Sigmoid colon (tissue), 4 donors: Measurements from ENCODE around the gene DICER1.

ENCODE experiments used
- EP300 ChIP-seq, 4 donors: sonication (generic); formaldehyde crosslinking; IDR thresholded peaks; one replicate each; pipeline ENCODE4 v1.6.1; 2017; ENCODE audit warnings: antibody characterized with exemption in 4 of 4
- POLR2A ChIP-seq, 2 donors: fragments of 450-650 bp; IDR thresholded peaks; one replicate each; pipeline ENCODE4 v1.6.1; 2016; ENCODE audit warnings: antibody characterized with exemption in 2 of 2, mild to moderate bottlenecking in 2 of 2, moderate library complexity in 2 of 2
- POLR2AphosphoS5 ChIP-seq, 4 donors: sonication (generic); formaldehyde crosslinking; IDR thresholded peaks; one replicate each; pipeline ENCODE4 v1.6.1; 2017; ENCODE audit warnings: antibody characterized with exemption in 4 of 4
- TF ChIP-seq, protein P1 (sequence below), 4 experiments: fragments of 450-650 bp in 3 of 4; fragments of 200-600 bp in 1 of 4; IDR thresholded peaks; one replicate each; pipeline ENCODE4 v1.5.1; 2016 to 2019; ENCODE audit warnings: antibody characterized with exemption in 4 of 4, mild to moderate bottlenecking in 3 of 4, moderate library complexity in 2 of 4

DNA sequence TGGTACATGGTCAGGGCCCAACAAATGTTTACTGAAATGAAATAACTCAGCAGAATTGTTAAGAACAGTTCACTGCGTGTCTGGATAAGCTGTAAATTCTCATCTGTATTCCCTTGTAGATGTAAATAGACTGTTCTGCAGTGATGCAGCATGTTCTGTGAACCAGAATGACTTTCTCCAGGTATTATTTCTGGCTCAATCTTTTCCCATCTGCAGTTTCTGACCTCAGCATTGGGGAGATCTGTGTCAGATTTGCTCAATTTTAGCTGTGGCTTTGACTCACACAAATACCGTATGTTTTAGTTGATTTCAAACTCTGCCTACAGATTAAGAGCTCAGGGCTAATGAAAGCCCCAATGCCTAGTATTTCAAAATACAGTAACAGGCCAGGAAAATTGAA, 49.2 kb upstream of the DICER1 start:
- TF ChIP-seq POLR2AphosphoS5 (IDR thresholded peaks at IDR 0.05) (no peak), POLR2A (IDR thresholded peaks at IDR 0.05) (no peak), EP300 (IDR thresholded peaks at IDR 0.05) (no peak)
- TF ChIP-seq, protein P1, sequence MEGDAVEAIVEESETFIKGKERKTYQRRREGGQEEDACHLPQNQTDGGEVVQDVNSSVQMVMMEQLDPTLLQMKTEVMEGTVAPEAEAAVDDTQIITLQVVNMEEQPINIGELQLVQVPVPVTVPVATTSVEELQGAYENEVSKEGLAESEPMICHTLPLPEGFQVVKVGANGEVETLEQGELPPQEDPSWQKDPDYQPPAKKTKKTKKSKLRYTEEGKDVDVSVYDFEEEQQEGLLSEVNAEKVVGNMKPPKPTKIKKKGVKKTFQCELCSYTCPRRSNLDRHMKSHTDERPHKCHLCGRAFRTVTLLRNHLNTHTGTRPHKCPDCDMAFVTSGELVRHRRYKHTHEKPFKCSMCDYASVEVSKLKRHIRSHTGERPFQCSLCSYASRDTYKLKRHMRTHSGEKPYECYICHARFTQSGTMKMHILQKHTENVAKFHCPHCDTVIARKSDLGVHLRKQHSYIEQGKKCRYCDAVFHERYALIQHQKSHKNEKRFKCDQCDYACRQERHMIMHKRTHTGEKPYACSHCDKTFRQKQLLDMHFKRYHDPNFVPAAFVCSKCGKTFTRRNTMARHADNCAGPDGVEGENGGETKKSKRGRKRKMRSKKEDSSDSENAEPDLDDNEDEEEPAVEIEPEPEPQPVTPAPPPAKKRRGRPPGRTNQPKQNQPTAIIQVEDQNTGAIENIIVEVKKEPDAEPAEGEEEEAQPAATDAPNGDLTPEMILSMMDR (IDR thresholded peaks at IDR 0.05) = no peak
